ENCODE measurements around the gene APBA2.

DNA sequence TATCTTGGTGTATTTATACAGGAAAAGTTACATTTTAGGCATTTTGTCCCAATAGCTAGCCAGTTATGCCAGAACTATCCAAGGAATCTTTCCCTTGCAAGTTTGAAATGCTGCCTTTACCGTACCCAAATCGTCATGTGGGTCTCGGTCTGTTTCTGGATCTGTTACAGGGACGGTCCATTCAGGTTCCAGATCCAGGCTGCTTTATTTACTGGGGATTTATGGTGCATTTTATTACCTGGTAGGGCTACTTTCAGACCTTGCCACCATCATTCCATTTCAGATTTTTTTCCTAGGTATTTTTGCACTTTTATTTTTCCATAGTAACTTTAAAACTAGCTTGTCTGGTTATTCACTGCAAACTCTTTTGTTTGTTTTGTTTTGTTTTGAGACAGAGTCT lies 197.4 kb downstream of the APBA2 start:
- TF ChIP-seq, protein P1, sequence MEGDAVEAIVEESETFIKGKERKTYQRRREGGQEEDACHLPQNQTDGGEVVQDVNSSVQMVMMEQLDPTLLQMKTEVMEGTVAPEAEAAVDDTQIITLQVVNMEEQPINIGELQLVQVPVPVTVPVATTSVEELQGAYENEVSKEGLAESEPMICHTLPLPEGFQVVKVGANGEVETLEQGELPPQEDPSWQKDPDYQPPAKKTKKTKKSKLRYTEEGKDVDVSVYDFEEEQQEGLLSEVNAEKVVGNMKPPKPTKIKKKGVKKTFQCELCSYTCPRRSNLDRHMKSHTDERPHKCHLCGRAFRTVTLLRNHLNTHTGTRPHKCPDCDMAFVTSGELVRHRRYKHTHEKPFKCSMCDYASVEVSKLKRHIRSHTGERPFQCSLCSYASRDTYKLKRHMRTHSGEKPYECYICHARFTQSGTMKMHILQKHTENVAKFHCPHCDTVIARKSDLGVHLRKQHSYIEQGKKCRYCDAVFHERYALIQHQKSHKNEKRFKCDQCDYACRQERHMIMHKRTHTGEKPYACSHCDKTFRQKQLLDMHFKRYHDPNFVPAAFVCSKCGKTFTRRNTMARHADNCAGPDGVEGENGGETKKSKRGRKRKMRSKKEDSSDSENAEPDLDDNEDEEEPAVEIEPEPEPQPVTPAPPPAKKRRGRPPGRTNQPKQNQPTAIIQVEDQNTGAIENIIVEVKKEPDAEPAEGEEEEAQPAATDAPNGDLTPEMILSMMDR (conservative IDR thresholded peaks at IDR 0.05; ENCODE audit: low read length), result no peak
- TF ChIP-seq EZH2phosphoT487 (IDR thresholded peaks at IDR 0.05; ENCODE audit: borderline replicate concordance), result no peak
